ENCODE measurements around the gene CLDN24. TPM values are rescaled to one million over a fixed set of nuclear protein-coding genes. Genes with fewer than 3 reads are reported as not detected.

CLDN24 gene
- total and polyA plus RNA-seq, 2 donors (not counting 3 experiments of a cell fraction or from before 2014, with no cell fraction given): not detected

- DNase-seq (ENCODE audit: low read depth, low spot score): no peak
- H2AFZ ChIP-seq (ENCODE audit: low read depth, low read length): no peak overlapping the region
- FAIRE-seq: no peak
Observed at GRCh38 chr4:183350317-183351071, 28.3 kb upstream of the CLDN24 start.

More at GRCh38 chr4:183350317-183351071, 28.3 kb upstream of the CLDN24 start:
- no peak overlapping the region for H3K27ac ChIP-seq (ENCODE audit: insufficient read depth, low read depth, low read length)
- POLR2A ChIA-PET: no interaction called here
- TF ChIP-seq MAX (IDR thresholded peaks at IDR 0.05; ENCODE audit: insufficient read depth, insufficient read length): no peak
- TF ChIP-seq EZH2 (IDR thresholded peaks at IDR 0.05; ENCODE audit: borderline replicate concordance, low read depth, low read length, severe bottlenecking): no peak
- TF ChIP-seq CTCF (IDR thresholded peaks at IDR 0.05; ENCODE audit: extremely low read depth in 1 of 2, insufficient read depth in 1 of 2, low read depth in 1 of 2, low read length in 2 of 2): no peak
- no peak for TF ChIP-seq FOS (IDR thresholded peaks at IDR 0.05; ENCODE audit: borderline replicate concordance, insufficient read depth, low read length)
- TF ChIP-seq MYC (IDR thresholded peaks at IDR 0.05; ENCODE audit: low read depth, low read length): no peak
- no peak for TF ChIP-seq POLR2A (IDR thresholded peaks at IDR 0.05; ENCODE audit: low read depth, low read length)
- no peak for TF ChIP-seq GATA2 (IDR thresholded peaks at IDR 0.05; ENCODE audit: insufficient read depth, insufficient read length, low read depth, low read length)
- TF ChIP-seq POLR2AphosphoS5 (IDR thresholded peaks at IDR 0.05; ENCODE audit: insufficient read depth, low read depth, low read length): no peak
- dilution Hi-C loops (cut with MboI; ENCODE audit: extremely low pct_ligation_motif_present, low sequenced_read_pairs): no loop called here
- H4K20me1 ChIP-seq (replicated peaks; ENCODE audit: control insufficient read depth, extremely low read depth, insufficient read depth, low read length): no peaks in the 10 kb centered on the region
- no peaks in the 10 kb centered on the region for H3K36me3 ChIP-seq (ENCODE audit: control insufficient read depth in 2 of 2, extremely low read depth in 1 of 2, insufficient read depth in 2 of 2, low read length in 2 of 2)
- H3K27me3 ChIP-seq (ENCODE audit: control insufficient read depth in 2 of 2, insufficient read depth in 2 of 2, low read length in 2 of 2): no peaks in the 10 kb centered on the region
- intact Hi-C loops (cut with micrococcal nuclease): no loop called here
- no peaks in the 10 kb centered on the region for H3K9me3 ChIP-seq (replicated peaks; ENCODE audit: control insufficient read depth, insufficient read depth, low read length)
- CTCF ChIA-PET: no interaction called here
- peaks cover 16% of the 10 kb centered on the region for H3K4me1 ChIP-seq (ENCODE audit: control insufficient read depth, extremely low read depth, insufficient read depth, low read length)
- no peaks in the 10 kb centered on the region for H3K79me2 ChIP-seq (ENCODE audit: control insufficient read depth, insufficient read depth, low read length)
- no TSS peak for BruUV-seq (replicated peaks)
- no peak overlapping the region for H3K4me3 ChIP-seq (replicated peaks in 1 of 3; ENCODE audit: insufficient read depth in 1 of 3, low read depth in 1 of 3, low read length in 3 of 3)
- H3K9ac ChIP-seq (replicated peaks; ENCODE audit: extremely low read depth, insufficient read depth, low read length): no peak overlapping the region
- no peaks in the 10 kb centered on the region for H3K9me1 ChIP-seq (replicated peaks; ENCODE audit: control insufficient read depth, extremely low read depth, insufficient read depth, low read length)
- no peak overlapping the region for H3K4me2 ChIP-seq (ENCODE audit: insufficient read depth, low read length)
